Measurements from ENCODE around the gene THSD4. TPM values are rescaled to one million over a fixed set of nuclear protein-coding genes. Genes with fewer than 3 reads are reported as not detected.
"Not testable (repeated sequence)": the region's sequence is repeated elsewhere in the genome, so short reads cannot be mapped to it uniquely, and the experiment has no call there.

Gene THSD4
- total RNA-seq, 1 experiment from 2014 or later = 1.2 TPM

GRCh38 chr15:71121442-71121841, 6.2 kb downstream of the THSD4 start:
- no peak for DNase-seq (ENCODE audit: low spot score)

DNA sequence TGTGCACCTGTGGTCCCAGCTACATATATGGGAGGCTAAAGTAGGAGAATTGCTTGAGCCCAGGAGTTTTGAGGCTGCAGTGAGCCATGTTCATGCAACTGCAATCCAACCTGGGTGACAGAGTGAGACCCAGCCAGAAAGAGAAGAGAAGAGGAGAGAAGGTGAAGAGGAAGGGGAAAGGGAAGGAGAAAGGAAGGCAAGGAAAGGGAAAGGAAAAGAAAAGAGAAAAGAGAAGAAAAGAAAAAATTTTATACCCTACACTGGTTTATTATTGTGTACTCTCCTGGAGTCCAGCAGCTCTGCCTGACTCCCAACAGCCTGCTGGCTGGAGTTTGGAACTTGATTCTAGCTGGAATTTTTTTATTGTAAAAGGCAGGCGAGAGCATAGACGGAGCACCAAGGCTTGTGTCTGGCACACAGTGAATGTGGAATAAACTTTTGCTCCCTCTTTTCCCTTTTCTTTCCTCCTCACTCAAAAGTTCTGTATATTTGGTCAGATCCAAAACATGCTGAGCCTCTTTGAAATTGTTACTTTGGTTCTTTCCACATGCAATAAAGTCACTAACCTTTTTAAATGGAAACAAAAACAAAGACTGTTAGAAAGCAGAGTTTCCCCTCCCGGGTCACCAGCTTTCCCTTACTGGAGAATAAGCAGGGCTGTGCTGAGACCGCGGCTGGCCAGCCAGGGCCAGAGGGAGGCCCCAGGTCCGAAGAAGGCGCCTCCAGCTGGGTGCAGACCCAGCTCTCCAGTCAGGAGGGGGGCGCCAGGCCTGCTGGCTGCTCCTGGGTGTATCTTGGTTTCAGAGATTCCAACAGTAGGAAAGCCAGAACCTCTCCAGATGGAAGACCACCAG, 9.9 kb downstream of the THSD4 start:
- DNase-seq (ENCODE audit: low spot score) = no peak

DNA sequence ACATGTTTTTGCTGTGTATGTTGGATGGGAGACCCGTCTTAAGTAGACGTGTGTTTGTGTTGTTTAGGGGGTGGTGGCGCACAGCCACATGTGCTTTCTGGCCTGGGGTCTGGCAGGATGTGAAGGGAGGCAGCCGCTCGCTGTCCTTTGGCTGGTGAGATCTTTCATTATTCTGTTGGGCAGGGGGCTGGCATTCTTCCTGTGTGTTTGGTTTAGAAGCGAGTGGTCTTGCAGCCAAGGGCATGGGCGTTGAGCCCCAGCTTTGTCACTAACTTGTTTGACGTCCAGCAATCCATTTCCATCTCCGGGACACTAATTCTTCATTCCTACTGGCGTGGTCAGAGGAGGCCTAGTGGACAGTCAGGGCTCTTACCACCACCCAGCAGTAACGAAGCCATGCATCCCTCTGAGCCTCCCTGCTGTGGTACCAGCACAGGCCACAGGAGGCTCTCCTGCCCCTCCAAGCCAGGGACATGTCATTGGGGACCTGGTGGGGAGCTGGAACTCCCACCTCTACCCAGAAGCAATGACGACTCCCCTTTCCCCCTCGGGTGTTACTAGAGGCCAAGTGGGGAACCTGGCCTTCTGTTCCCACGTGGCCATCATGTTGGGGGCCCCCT, 10.7 kb downstream of the THSD4 start:
- no peak for DNase-seq (ENCODE audit: low spot score)

GRCh38 chr15:71127083-71127482, 11.8 kb downstream of the THSD4 start:
- no peak for DNase-seq (ENCODE audit: low spot score)

GRCh38 chr15:71128159-71128558, 12.9 kb downstream of the THSD4 start:
- DNase-seq (ENCODE audit: low spot score) = not testable (repeated sequence)

- DNase-seq (ENCODE audit: low spot score) = no peak
These were observed 13.8 kb downstream of the THSD4 start for GRCh38 chr15:71128939-71129562.

DNA sequence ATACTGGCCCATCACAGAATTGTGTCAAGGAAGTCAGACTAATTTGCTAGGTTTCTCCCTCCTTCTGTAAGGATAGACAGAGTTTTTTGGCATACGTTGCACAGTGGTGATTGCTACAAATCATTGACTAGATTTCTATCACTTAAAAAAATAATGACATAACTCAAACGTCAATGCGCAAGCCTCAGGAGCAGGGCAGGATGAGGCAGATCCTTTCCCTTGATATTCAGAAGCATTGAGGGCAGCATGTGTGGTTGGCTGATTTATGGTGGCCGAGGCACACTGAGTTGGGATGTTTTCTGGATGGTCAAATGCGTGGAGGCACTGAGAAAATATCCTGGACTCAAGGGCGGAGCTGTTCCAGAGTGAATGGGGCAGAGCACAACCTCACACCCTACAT, 14.4 kb downstream of the THSD4 start:
- no peak for DNase-seq (ENCODE audit: low spot score)

DNA sequence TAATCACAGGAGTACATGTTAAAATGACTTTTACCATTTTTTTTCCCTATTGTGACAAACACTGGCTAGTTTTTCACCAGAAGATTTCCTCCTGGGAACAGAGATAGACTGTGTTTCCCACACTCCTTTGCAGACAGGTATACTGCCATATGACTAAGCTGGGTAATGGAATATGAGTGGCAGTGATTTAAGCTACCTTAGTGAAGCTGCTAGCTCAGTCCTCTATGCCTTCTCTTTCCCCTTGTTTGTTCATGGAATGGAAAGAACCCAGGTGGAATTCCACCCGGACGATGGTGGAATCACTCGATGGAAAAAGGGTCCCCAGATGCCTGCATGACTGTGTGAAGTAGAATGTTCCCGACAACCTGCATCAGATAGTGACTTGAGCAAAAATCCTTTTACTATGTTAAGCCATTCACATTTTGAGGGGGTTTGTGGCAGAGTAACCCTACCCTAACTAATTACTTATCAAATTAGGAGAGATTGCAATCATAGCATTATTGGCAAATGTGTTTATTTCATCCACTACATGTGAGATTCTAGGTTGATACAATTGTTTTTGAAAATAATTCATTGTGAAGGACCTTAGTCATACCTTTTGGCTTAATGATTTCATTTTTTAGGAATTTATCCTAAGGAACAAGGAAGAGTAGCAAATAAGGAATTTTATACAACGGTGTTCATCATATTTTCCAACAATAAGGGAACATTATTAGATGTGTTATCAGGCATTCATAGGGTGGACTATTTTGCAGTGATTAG, 16.5 kb downstream of the THSD4 start:
- no peak for DNase-seq (ENCODE audit: low spot score)

- DNase-seq (ENCODE audit: low spot score) = no peak
These were observed 18.6 kb downstream of the THSD4 start for GRCh38 chr15:71133747-71134472.

DNA sequence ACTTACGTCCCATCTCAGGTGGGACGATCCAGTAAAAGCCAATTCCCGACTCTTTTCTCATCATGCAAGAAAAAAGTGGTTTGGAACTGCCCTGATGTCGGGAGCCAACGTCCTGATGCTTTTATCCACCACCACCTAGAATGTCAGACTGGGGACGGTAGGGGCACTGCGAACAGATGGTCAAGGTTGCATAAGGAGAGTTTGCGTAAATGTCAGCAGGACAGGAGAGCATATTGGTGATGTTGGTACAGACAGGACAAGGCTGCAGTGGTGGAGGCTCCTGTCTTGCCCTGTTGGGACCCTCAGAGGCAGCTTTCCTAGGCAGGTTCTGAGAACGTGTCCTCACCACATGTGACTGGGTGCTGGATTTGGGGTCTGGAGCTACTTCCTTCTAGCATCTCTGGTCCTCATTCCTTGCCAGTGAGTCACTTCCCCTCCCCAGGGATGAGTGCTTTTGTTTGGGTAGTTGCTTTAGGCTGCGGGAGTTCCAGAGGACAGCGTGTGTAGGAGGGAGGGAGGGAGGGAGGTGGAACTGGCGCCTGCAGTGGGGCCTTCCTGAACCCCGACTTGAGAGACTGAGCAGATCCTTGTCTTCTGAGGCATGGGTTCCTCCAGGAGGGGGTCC, 21.0 kb downstream of the THSD4 start:
- DNase-seq (ENCODE audit: low spot score) = peak; percentile 51

- DNase-seq (ENCODE audit: low spot score) = peak; percentile 43
These were observed 21.7 kb downstream of the THSD4 start for GRCh38 chr15:71136793-71137518.

DNA sequence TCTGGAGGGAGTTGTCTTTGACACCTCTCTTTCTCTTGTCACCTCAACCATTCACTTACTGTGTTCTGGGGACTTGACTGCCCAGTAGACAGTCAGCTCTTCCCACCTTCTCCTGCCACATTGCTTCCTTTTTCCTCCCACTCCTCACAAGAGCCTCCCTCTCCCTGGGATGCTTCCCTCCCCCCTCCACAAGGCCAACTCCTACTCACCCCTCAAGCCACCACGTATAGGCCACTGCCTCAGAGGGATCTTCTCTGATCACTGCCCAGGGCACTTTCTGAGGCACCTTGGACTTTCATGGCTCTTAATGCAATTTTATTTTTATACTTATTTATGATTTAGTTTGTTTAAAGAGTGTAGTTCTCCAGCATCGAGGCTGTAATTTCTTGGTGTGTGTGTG, 23.2 kb downstream of the THSD4 start:
- no peak for DNase-seq (ENCODE audit: low spot score)

DNA sequence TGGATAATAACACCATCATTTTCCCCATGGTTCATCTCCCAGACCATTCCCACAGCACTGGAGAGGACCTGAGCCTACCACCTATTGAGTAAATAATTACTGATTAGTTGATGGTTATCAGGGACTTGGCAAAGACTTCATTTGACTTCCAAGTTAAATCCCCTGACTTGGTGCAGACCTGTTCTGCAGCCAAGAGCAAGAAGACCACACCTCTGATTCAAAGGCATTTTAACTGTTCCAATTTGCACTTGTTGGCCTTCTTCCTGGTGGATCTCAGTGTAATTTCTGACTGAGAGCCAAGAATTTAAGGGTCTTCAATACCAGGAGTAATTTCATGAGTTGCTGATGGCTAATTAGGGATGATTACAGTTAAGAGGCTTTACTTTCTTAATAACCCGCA, 24.0 kb downstream of the THSD4 start:
- no peak for DNase-seq (ENCODE audit: low spot score)

DNA sequence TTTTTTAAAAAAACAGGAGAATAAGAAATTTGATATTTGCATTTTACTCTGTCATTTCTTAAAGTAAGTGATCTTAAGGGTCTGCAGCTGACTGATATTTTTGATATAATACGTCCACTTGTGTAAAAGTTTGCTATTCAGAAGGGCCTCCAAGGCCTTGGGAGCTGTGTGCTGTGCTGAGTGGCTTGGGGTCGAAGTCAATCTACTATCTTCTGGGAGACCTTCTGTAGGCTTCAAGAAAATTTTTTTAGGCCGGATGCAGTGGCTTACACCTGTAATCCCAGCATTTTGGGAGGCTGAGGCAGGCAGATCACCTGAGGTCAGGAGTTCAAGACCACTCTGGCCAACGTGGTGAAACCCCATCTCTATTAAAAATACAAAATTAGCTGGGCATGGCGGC, 26.3 kb downstream of the THSD4 start:
- DNase-seq (ENCODE audit: low spot score) = no peak

DNA sequence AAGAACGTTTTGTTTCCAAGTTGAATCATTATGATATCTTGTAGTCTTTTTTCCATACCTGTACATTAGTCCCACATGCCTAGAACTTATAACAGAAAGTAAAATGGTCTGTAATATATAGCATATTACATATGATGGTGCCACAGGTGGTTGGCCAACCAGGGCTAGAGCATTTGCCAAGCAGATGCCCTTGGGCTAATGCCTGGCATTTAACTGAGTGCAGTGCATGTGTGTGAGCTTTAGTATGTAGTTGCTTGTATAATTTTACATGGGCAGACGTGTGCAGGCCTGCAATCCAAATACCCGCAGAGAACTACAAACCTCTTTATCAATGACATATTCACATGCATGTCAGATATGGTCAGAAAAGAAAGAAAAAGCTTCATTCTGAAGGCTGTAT, 27.5 kb downstream of the THSD4 start:
- DNase-seq (ENCODE audit: low spot score) = no peak

GRCh38 chr15:71143373-71144310, 28.4 kb downstream of the THSD4 start:
- no peak for DNase-seq (ENCODE audit: low spot score)

GRCh38 chr15:71145648-71146047, 30.4 kb downstream of the THSD4 start:
- no peak for DNase-seq (ENCODE audit: low spot score)

DNA sequence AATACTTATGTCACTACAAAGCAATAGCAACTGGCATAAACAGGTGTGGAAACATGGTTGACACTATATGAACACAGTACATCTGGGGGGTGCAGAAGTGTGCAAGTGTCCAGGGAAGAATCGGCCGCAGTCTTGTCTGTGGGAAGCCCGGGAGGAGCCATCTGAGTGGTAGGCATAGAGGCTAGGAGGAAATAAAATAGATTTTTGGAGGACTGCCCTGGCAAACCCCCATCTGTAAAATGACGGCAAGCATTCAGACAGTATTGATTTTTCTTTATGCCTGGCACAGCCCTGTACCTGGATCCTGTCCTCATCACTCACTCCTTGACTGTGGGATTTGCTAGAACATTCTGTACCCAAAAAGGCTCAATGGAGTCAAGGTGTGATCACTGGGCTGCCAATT, 31.3 kb downstream of the THSD4 start:
- no peak for DNase-seq (ENCODE audit: low spot score)

GRCh38 chr15:71148048-71148447, 32.8 kb downstream of the THSD4 start:
- no peak for DNase-seq (ENCODE audit: low spot score)

All from H4 (cell line).